Measurements from ENCODE around the gene SMYD4.
"Not testable (repeated sequence)": the region's sequence is repeated elsewhere in the genome, so short reads cannot be mapped to it uniquely, and the experiment has no call there.

SMYD4 gene

GRCh38 chr17:1829592-1830257 is at the start of gene SMYD4, which contains the start of gene RPA1:
SMYD4 (minus strand) TSS chr17:1829902; CDS start chr17:1827994, 1,908 bp downstream.
RPA1 (plus strand) TSS chr17:1830005; CDS start chr17:1830094, 89 bp downstream.
- DNase-seq (ENCODE audit: low read depth, low spot score): peak; percentile 34
- peak within 1 kb of the TSS; percentile 45 for H3K27ac ChIP-seq

- no peak for DNase-seq (ENCODE audit: low read depth, low spot score)
- no peak overlapping the region for H3K27ac ChIP-seq
Observed at GRCh38 chr17:1878419-1879121, 48.9 kb upstream of the SMYD4 start.

- DNase-seq (ENCODE audit: low read depth, low spot score): no peak
- H3K27ac ChIP-seq: no peak overlapping the region
Observed at GRCh38 chr17:1875597-1875996, 45.9 kb upstream of the SMYD4 start.

- H3K27ac ChIP-seq: no peak overlapping the region
- DNase-seq (ENCODE audit: low read depth, low spot score): no peak
Observed at GRCh38 chr17:1873418-1873817, 43.7 kb upstream of the SMYD4 start.

GRCh38 chr17:1872976-1873375 is 43.3 kb upstream of the SMYD4 start:
- no peak for DNase-seq (ENCODE audit: low read depth, low spot score)
- no peak overlapping the region for H3K27ac ChIP-seq

- no peak overlapping the region for H3K27ac ChIP-seq
- DNase-seq (ENCODE audit: low read depth, low spot score): no peak
Observed at GRCh38 chr17:1872254-1872653, 42.6 kb upstream of the SMYD4 start.

- H3K27ac ChIP-seq: no peak overlapping the region
- no peak for DNase-seq (ENCODE audit: low read depth, low spot score)
Observed at GRCh38 chr17:1871756-1872155, 42.1 kb upstream of the SMYD4 start.

GRCh38 chr17:1870592-1870991 is 40.9 kb upstream of the SMYD4 start:
- no peak for DNase-seq (ENCODE audit: low read depth, low spot score)
- H3K27ac ChIP-seq: no peak overlapping the region

GRCh38 chr17:1868090-1868489 is 38.4 kb upstream of the SMYD4 start:
- DNase-seq (ENCODE audit: low read depth, low spot score): no peak
- H3K27ac ChIP-seq: no peak overlapping the region

GRCh38 chr17:1867307-1867706 is 37.6 kb upstream of the SMYD4 start:
- DNase-seq (ENCODE audit: low read depth, low spot score): no peak
- H3K27ac ChIP-seq: no peak overlapping the region

GRCh38 chr17:1865252-1866037 is 35.7 kb upstream of the SMYD4 start:
- no peak for DNase-seq (ENCODE audit: low read depth, low spot score)

GRCh38 chr17:1861391-1862010 is 31.8 kb upstream of the SMYD4 start:
- DNase-seq (ENCODE audit: low read depth, low spot score): no peak
- no peak overlapping the region for H3K27ac ChIP-seq

More at GRCh38 chr17:1865252-1866037, 35.7 kb upstream of the SMYD4 start:
- H3K27ac ChIP-seq: no peak overlapping the region

GRCh38 chr17:1860978-1861377 is 31.3 kb upstream of the SMYD4 start:
- DNase-seq (ENCODE audit: low read depth, low spot score): no peak
- H3K27ac ChIP-seq: no peak overlapping the region

- DNase-seq (ENCODE audit: low read depth, low spot score); H3K27ac ChIP-seq: not testable (repeated sequence)
Observed at GRCh38 chr17:1856462-1856861, 26.8 kb upstream of the SMYD4 start.

GRCh38 chr17:1853698-1854097 is 24.0 kb upstream of the SMYD4 start:
- DNase-seq (ENCODE audit: low read depth, low spot score): no peak

GRCh38 chr17:1852327-1852726 is 22.6 kb upstream of the SMYD4 start:
- no peak for DNase-seq (ENCODE audit: low read depth, low spot score)
- no peak overlapping the region for H3K27ac ChIP-seq

More at GRCh38 chr17:1853698-1854097, 24.0 kb upstream of the SMYD4 start:
- no peak overlapping the region for H3K27ac ChIP-seq

- H3K27ac ChIP-seq: no peak overlapping the region
- DNase-seq (ENCODE audit: low read depth, low spot score): no peak
Observed at GRCh38 chr17:1847191-1847590, 17.5 kb upstream of the SMYD4 start.

- no peak overlapping the region for H3K27ac ChIP-seq
- DNase-seq (ENCODE audit: low read depth, low spot score): no peak
Observed at GRCh38 chr17:1843947-1844346, 14.2 kb upstream of the SMYD4 start.

- H3K27ac ChIP-seq: no peak overlapping the region
- no peak for DNase-seq (ENCODE audit: low read depth, low spot score)
Observed at GRCh38 chr17:1839516-1839915, 9.8 kb upstream of the SMYD4 start.

GRCh38 chr17:1834380-1835149 is 4.9 kb upstream of the SMYD4 start:
- H3K27ac ChIP-seq: no peak overlapping the region
- no peak for DNase-seq (ENCODE audit: low read depth, low spot score)
